ENCODE measurements around the gene FAM9C. TPM values are rescaled to one million over a fixed set of nuclear protein-coding genes. Genes with fewer than 3 reads are reported as not detected.

The FAM9C gene
- total and polyA plus RNA-seq, 9 of the 15 experiments (the other 6 are each of a cell fraction or from before 2014, with no cell fraction given) = not detected

DNA sequence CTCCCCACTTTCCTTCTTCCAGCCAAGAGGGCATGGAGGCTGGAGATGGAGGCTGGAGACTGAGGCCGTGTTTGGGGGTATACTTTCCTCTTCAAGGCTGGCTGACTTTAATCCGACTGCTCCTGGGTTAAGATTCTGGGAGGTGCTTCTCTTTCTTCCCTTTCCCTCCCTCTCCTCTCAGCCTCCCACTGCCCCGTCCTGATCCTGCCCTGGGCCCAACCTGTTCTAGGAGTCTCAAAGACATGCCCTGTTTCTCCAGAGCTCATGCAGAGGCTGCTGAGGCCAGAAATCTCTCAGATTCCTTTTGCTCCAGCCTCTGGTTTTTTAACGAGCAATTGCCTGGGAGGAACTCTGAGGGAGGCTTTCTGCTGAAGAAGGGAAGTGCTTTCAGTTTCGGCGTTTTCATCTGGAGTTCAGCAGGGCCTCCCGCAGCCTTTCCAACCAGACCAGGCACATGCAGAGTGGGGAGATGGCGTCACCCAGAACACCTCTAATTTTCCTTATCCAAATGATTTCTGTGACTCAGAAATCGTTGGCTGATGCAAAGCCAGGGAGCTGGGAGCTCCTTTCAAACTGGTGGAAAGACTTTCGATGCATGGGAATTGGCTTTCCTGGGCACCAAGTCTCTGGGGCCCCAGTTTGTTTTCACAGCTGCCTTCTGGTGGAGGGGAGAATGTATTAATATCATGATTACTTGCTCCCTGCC, 34.5 kb upstream of the FAM9C start:
- Histone ChIP-seq H3K4me3 (no peak overlapping the region), H3K4me2 (ENCODE audit: insufficient read depth, low read length) (no peak overlapping the region), H3K9ac (ENCODE audit: insufficient read depth in 1 of 2, low read depth in 2 of 2, low read length in 2 of 2) (no peak overlapping the region), H3K79me2 (ENCODE audit: control insufficient read depth, insufficient read depth, low read length) (no peaks in the 10 kb centered on the region), H4K20me1 (replicated peaks; ENCODE audit: control insufficient read depth, insufficient read depth, low read length) (no peaks in the 10 kb centered on the region), H3K27ac (ENCODE audit: extremely low read depth, low read depth, low read length) (no peak overlapping the region), H3K36me3 (ENCODE audit: control insufficient read depth, insufficient read depth, low read length) (no peaks in the 10 kb centered on the region), H3K4me1 (replicated peaks in 1 of 2; ENCODE audit: control insufficient read depth in 2 of 2, insufficient read depth in 2 of 2, low read length in 2 of 2) (peaks cover 0 to 16% of the 10 kb centered on the region in 2 experiments; a peak in 2 of 5 replicates), H3K9me3 (replicated peaks; ENCODE audit: control insufficient read depth, insufficient read depth, low read depth, low read length) (no peaks in the 10 kb centered on the region), H3K27me3 (ENCODE audit: control insufficient read depth in 2 of 2, insufficient read depth in 2 of 2, low read length in 2 of 2) (no peaks in the 10 kb centered on the region), H3K9me1 (ENCODE audit: control insufficient read depth, insufficient read depth, low read length) (no peaks in the 10 kb centered on the region), H2AFZ (ENCODE audit: low read depth, low read length) (peak overlapping the region; percentile 43)
- FAIRE-seq = no peak
- intact Hi-C loops (cut with micrococcal nuclease) (no loop called here), in situ Hi-C loops (cut with MboI) (no loop called here)
- ChIA-PET CTCF (ENCODE audit: low intra/inter-chr PET ratio) (no interaction called here), POLR2A (no interaction called here)
- no peak for DNase-seq (ENCODE audit: extremely low read depth in 1 of 4, low spot score in 3 of 4)
- WGBS (ENCODE audit: insufficient coverage, low coverage, missing lambda C conversion rate) = 59% methylated on average over 5 of the region's 10 CpGs
- no peak for ATAC-seq
- BruUV-seq (replicated peaks) = no TSS peak
- TF ChIP-seq, protein P1, sequence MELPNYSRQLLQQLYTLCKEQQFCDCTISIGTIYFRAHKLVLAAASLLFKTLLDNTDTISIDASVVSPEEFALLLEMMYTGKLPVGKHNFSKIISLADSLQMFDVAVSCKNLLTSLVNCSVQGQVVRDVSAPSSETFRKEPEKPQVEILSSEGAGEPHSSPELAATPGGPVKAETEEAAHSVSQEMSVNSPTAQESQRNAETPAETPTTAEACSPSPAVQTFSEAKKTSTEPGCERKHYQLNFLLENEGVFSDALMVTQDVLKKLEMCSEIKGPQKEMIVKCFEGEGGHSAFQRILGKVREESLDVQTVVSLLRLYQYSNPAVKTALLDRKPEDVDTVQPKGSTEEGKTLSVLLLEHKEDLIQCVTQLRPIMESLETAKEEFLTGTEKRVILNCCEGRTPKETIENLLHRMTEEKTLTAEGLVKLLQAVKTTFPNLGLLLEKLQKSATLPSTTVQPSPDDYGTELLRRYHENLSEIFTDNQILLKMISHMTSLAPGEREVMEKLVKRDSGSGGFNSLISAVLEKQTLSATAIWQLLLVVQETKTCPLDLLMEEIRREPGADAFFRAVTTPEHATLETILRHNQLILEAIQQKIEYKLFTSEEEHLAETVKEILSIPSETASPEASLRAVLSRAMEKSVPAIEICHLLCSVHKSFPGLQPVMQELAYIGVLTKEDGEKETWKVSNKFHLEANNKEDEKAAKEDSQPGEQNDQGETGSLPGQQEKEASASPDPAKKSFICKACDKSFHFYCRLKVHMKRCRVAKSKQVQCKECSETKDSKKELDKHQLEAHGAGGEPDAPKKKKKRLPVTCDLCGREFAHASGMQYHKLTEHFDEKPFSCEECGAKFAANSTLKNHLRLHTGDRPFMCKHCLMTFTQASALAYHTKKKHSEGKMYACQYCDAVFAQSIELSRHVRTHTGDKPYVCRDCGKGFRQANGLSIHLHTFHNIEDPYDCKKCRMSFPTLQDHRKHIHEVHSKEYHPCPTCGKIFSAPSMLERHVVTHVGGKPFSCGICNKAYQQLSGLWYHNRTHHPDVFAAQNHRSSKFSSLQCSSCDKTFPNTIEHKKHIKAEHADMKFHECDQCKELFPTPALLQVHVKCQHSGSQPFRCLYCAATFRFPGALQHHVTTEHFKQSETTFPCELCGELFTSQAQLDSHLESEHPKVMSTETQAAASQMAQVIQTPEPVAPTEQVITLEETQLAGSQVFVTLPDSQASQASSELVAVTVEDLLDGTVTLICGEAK (IDR thresholded peaks at IDR 0.05) = no peak
- TF ChIP-seq, protein P1 (CRISPR knock-in tag; IDR thresholded peaks at IDR 0.05) = no peak
- TF ChIP-seq HDAC2 (IDR thresholded peaks at IDR 0.05) = no peak
